AG04450 (cell line): ENCODE measurements around the gene CD99. TPM values are rescaled to one million over a fixed set of nuclear protein-coding genes. Genes with fewer than 3 reads are reported as not detected.

Source experiments
- CTCF ChIA-PET: fragments of 300-600, 350-600 bp; formaldehyde crosslinking; extraction: SDS; loops from one replicate; lab custom pipeline; 2022; ENCODE audit warnings: antibody characterized with exemption, inconsistent platforms; lab: Charles Lee
- POLR2A ChIA-PET: fragments of 350-600 bp; formaldehyde crosslinking; extraction: SDS; loops from one replicate; lab custom pipeline; 2021; ENCODE audit warnings: antibody characterized with exemption, inconsistent platforms; lab: Yijun Ruan, JAX
- DNase-seq: peaks from one replicate; pipeline ENCODE4 v3.0.0-alpha.2; 2011; ENCODE audit warnings: low read depth, low spot score
- H3K27ac ChIP-seq: one replicate; pipeline ENCODE4 v1.5.1; 2012; ENCODE audit warnings: low read depth, low read length, control low read depth
- H3K27me3 ChIP-seq: one replicate; pipeline ENCODE4 v1.6.0; 2012; ENCODE audit warnings: low read length; ENCODE audit not compliant: control insufficient read depth, insufficient read depth
- H3K4me3 ChIP-seq: 2 replicates; pipeline ENCODE4 v1.5.1; 2011; ENCODE audit warnings: mild to moderate bottlenecking, low read depth, low read length, control low read depth
- H3K9me3 ChIP-seq: 2 replicates; pipeline ENCODE4 v1.5.1; 2012; ENCODE audit warnings: low read length; ENCODE audit not compliant: control insufficient read depth, insufficient read depth
- polyA plus RNA-seq: library from polyadenylated mRNA; depleted of rRNA; stranded (reverse); fragments of >200 nt; gene quantifications from 2 replicates; pipeline ENCODE4 v1.2.3, GENCODE V29; 2011
- TF ChIP-seq, protein P1 (sequence below): IDR thresholded peaks from 2 replicates; pipeline ENCODE4 v1.5.1; 2011; ENCODE audit warnings: low read depth, low read length, control low read depth, inconsistent platforms

The CD99 gene
- polyA plus RNA-seq, 1 experiment: 355 TPM

DNA sequence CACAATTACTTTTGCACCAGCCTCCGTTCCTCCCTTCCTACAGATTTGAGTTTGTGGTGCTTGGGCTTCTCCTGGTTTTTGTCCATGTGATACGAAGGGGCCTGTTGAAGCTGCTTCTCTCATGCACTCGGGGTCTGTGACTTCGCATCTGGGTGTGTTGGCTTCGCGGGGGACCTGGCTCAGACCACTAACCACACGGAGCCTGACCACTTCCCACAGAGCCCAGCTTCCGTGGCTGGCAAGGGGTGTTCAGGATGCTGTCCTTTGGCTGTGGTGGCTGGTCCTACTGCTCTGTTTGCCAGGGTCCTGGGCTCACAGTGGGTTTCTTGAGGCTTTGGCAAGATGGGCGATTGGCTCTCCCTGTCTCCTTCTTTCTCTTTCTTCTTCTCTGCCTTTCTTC is 41.0 kb downstream of the CD99 start:
- POLR2A ChIA-PET: no interaction called here
- CTCF ChIA-PET: no interaction called here

DNA sequence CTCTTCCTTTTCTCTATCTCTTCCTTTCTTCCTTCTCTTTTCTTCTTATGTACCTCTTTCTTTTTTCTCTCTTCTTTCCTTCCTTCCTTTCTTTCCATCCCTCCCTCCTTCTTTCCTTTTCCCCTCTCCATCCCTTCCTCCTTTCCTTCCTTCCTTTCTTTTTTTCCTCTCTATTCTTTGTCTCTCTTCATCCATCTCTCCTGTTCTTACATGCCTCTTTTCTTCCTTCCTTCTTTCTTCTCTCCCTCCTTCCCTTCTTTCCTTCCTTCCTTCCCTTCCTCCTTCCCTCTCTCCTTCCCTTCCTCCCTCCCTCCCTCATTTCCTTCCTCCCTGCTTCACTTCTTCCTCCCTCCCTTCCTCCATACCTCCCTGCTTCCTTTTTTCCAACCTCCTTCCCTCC is 41.6 kb downstream of the CD99 start:
- TF ChIP-seq, protein P1, sequence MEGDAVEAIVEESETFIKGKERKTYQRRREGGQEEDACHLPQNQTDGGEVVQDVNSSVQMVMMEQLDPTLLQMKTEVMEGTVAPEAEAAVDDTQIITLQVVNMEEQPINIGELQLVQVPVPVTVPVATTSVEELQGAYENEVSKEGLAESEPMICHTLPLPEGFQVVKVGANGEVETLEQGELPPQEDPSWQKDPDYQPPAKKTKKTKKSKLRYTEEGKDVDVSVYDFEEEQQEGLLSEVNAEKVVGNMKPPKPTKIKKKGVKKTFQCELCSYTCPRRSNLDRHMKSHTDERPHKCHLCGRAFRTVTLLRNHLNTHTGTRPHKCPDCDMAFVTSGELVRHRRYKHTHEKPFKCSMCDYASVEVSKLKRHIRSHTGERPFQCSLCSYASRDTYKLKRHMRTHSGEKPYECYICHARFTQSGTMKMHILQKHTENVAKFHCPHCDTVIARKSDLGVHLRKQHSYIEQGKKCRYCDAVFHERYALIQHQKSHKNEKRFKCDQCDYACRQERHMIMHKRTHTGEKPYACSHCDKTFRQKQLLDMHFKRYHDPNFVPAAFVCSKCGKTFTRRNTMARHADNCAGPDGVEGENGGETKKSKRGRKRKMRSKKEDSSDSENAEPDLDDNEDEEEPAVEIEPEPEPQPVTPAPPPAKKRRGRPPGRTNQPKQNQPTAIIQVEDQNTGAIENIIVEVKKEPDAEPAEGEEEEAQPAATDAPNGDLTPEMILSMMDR: no peak
- ChIA-PET POLR2A (no interaction called here), CTCF (no interaction called here)
- DNase-seq: no peak
- no peaks in the 10 kb centered on the region for H3K9me3 ChIP-seq
- H3K4me3 ChIP-seq: no peak overlapping the region
- no peak overlapping the region for H3K27ac ChIP-seq
- no peaks in the 10 kb centered on the region for H3K27me3 ChIP-seq

More for the DNA sequence above, 41.0 kb downstream of the CD99 start:
- TF ChIP-seq, protein P1: no peak
- Histone ChIP-seq H3K9me3 (no peaks in the 10 kb centered on the region), H3K4me3 (no peak overlapping the region), H3K27me3 (no peaks in the 10 kb centered on the region), H3K27ac (no peak overlapping the region)
- no peak for DNase-seq

DNA sequence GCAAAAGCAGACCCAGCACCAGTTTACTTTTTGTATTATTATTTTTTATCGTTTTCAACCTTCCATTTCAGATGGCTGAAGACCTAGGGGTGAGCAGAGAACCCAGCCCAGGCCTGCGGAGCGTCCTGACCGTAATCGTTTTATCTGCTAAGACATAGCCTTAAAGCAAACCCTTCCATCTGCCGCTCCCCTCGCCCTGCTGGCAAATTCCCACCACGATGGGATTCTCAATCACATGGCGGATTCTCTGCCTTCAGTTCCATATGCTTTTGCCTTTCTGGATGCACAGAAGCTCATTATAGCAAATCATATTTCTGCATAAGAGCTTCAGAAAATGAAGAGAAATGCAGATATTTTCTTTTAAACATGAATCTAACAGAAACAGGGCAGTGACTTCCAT is 42.2 kb downstream of the CD99 start:
- no peaks in the 10 kb centered on the region for H3K9me3 ChIP-seq
- CTCF ChIA-PET: no interaction called here
- H3K27me3 ChIP-seq: no peaks in the 10 kb centered on the region
- no peak overlapping the region for H3K27ac ChIP-seq
- POLR2A ChIA-PET: no interaction called here
- TF ChIP-seq, protein P1: no peak
- no peak for DNase-seq
- H3K4me3 ChIP-seq: no peak overlapping the region

DNA sequence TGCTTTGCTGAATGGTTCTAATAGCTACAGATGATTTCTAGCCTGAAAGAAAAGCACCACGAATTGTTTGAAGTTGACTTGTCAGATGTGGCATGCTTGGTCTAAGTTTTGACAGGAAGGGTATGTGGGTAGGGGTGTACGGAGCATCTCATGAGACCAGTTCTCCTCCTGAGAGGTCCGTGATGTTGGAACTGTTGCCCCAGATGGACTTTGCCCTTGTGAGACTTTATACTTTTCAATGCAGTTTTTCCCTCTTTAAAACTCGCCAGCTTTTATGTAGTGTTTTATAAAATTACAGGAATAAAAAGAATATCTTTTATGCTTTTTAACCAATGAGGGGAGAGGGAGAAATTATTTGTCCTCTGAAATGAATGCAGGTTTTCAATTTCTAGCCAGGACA is 44.2 kb downstream of the CD99 start:
- DNase-seq: no peak
- Histone ChIP-seq H3K4me3 (no peak overlapping the region), H3K27ac (no peak overlapping the region), H3K9me3 (no peaks in the 10 kb centered on the region), H3K27me3 (no peaks in the 10 kb centered on the region)
- CTCF ChIA-PET: no interaction called here
- TF ChIP-seq, protein P1: no peak
- POLR2A ChIA-PET: no interaction called here

DNA sequence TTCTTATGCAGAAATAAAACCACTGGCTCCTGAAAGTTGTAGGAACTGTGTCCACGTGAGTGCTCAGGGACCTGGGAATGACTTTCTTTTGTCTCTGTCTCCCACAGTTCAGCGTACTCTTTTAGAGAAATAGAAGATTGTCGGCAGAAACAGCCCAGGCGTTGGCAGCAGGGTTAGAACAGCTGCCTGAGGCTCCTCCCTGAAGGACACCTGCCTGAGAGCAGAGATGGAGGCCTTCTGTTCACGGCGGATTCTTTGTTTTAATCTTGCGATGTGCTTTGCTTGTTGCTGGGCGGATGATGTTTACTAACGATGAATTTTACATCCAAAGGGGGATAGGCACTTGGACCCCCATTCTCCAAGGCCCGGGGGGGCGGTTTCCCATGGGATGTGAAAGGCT is 49.6 kb downstream of the CD99 start:
- DNase-seq: no peak
- CTCF ChIA-PET: no interaction called here
- H3K4me3 ChIP-seq: no peak overlapping the region
- H3K9me3 ChIP-seq: no peaks in the 10 kb centered on the region
- no peaks in the 10 kb centered on the region for H3K27me3 ChIP-seq
- POLR2A ChIA-PET: no interaction called here
- H3K27ac ChIP-seq: no peak overlapping the region
- TF ChIP-seq, protein P1: no peak
